ENCODE measurements around the gene PMEPA1.

DNA sequence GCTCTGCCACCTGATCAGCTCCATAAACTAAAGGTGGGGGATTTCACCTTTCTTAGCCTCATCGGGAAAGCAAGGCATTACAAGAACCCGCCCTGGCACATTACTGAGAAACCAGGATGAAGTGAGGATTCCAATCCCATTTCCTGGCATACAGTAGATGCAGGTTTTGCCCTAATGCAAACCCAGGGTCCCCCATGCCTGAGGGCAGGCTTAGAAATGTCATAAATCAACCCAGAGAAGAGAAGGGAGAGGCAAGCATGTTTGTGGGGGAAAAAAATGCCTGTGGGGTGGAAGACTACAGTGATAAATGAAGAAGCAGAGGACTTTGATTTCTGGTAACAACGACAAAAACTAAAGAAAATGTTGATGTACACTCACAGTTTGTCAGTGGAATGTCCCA lies 18.0 kb upstream of the PMEPA1 start:
- TF ChIP-seq CTCF (IDR thresholded peaks at IDR 0.05): no peak
- no peak for TF ChIP-seq POLR2A (IDR thresholded peaks at IDR 0.05)

All from Peyer's patch (tissue), 4 donors.